ENCODE measurements around the gene MPI. TPM values are rescaled to one million over a fixed set of nuclear protein-coding genes. Genes with fewer than 3 reads are reported as not detected.

MPI gene
- total RNA-seq, 6 experiments from 2014 or later, result 23.5 to 69.7 (median 40.8) TPM

GRCh38 chr15:74845208-74845568 is 44.7 kb upstream of the MPI start:
- ATAC-seq, result no peak
- WGBS (ENCODE audit: insufficient coverage, low coverage, low lambda C conversion rate, missing lambda C conversion rate), result 20% methylated on average over 2 of the region's 5 CpGs
- H3K27ac ChIP-seq, result no peak overlapping the region

GRCh38 chr15:74845581-74845980 is 44.3 kb upstream of the MPI start:
- H3K27me3 ChIP-seq, result no peaks in the 10 kb centered on the region
- no peak overlapping the region for H3K4me3 ChIP-seq
- ATAC-seq (no peak), DNase-seq (no peak)
- no peaks in the 10 kb centered on the region for H3K9me3 ChIP-seq
- peaks cover 0 to 23% (median 7%) of the 10 kb centered on the region in 4 donors for H3K4me1 ChIP-seq
- peaks cover 0 to 33% (median 5%) of the 10 kb centered on the region in 4 donors for H3K36me3 ChIP-seq
- H3K27ac ChIP-seq, result no peak overlapping the region
- intact Hi-C loops (cut with DNase I), result no loop called here
- no peak for TF ChIP-seq CTCF (IDR thresholded peaks at IDR 0.05)
- 100% methylated on average over 1 of the region's 4 CpGs for WGBS (ENCODE audit: insufficient coverage, low coverage, low lambda C conversion rate, missing lambda C conversion rate)

More at GRCh38 chr15:74845208-74845568, 44.7 kb upstream of the MPI start:
- TF ChIP-seq POLR2A (IDR thresholded peaks at IDR 0.05), result no peak
- TF ChIP-seq CTCF (IDR thresholded peaks at IDR 0.05), result no peak
- no peak overlapping the region for H3K4me3 ChIP-seq
- no peaks in the 10 kb centered on the region for H3K27me3 ChIP-seq
- peaks cover 0 to 30% (median 4%) of the 10 kb centered on the region in 4 donors for H3K36me3 ChIP-seq
- no peak for DNase-seq
- no peaks in the 10 kb centered on the region for H3K9me3 ChIP-seq
- intact Hi-C loops (cut with DNase I), result no loop called here
- H3K4me1 ChIP-seq, result peaks cover 0 to 23% (median 7%) of the 10 kb centered on the region in 4 donors

- no peak for TF ChIP-seq CTCF (IDR thresholded peaks at IDR 0.05)
- TF ChIP-seq POLR2A (IDR thresholded peaks at IDR 0.05), result no peak
- H3K27ac ChIP-seq, result no peak overlapping the region
- ATAC-seq, result peak in 2 of 4 donors; percentile 24 to 43
- peak in 1 of 3 donors; percentile 69 for DNase-seq
- H3K27me3 ChIP-seq, result no peaks in the 10 kb centered on the region
- H3K4me1 ChIP-seq, result peaks cover 0 to 18% (median 5%) of the 10 kb centered on the region in 4 donors
- intact Hi-C loops (cut with DNase I), result no loop called here
- no peaks in the 10 kb centered on the region for H3K9me3 ChIP-seq
- no peak overlapping the region for H3K4me3 ChIP-seq
- WGBS (ENCODE audit: insufficient coverage, low coverage, low lambda C conversion rate, missing lambda C conversion rate), result no CpG with 5 or more reads among the region's 3 CpGs
- H3K36me3 ChIP-seq, result peaks cover 0 to 52% (median 9%) of the 10 kb centered on the region in 4 donors
Measured at GRCh38 chr15:74847432-74847831, 42.4 kb upstream of the MPI start.

- Histone ChIP-seq H3K27me3 (no peaks in the 10 kb centered on the region), H3K4me3 (no peak overlapping the region), H3K27ac (no peak overlapping the region), H3K36me3 (peaks cover 0 to 65% (median 18%) of the 10 kb centered on the region in 4 donors), H3K9me3 (no peaks in the 10 kb centered on the region), H3K4me1 (peaks cover 0 to 10% (median 2%) of the 10 kb centered on the region in 4 donors)
- no peak for DNase-seq
- ATAC-seq, result peak in 2 of 4 donors; percentile 11 to 43
- intact Hi-C loops (cut with DNase I), result no loop called here
- WGBS (ENCODE audit: insufficient coverage, low coverage, low lambda C conversion rate, missing lambda C conversion rate), result no CpG with 5 or more reads among the region's 4 CpGs
- TF ChIP-seq POLR2A (IDR thresholded peaks at IDR 0.05) (no peak), CTCF (IDR thresholded peaks at IDR 0.05) (no peak)
Measured at GRCh38 chr15:74850393-74850792, 39.4 kb upstream of the MPI start.

- TF ChIP-seq CTCF (IDR thresholded peaks at IDR 0.05) (no peak), POLR2A (IDR thresholded peaks at IDR 0.05) (no peak)
- no peak overlapping the region for H3K27ac ChIP-seq
- no peaks in the 10 kb centered on the region for H3K27me3 ChIP-seq
- no peak overlapping the region for H3K4me3 ChIP-seq
- H3K9me3 ChIP-seq, result no peaks in the 10 kb centered on the region
- no peak for ATAC-seq
- no CpG with 5 or more reads among the region's 7 CpGs for WGBS (ENCODE audit: insufficient coverage, low coverage, low lambda C conversion rate, missing lambda C conversion rate)
- DNase-seq, result no peak
- H3K4me1 ChIP-seq, result peaks cover 0 to 13% (median 2%) of the 10 kb centered on the region in 4 donors
- intact Hi-C loops (cut with DNase I), result no loop called here
- H3K36me3 ChIP-seq, result peaks cover 0 to 59% (median 18%) of the 10 kb centered on the region in 4 donors
Measured at GRCh38 chr15:74851960-74852359, 37.9 kb upstream of the MPI start.

Data from right lobe of liver (tissue), 6 donors.